IMR-90 (cell line): ENCODE measurements around the gene DYNC1LI2.

Experiments
- CTCF ChIP-seq: conservative IDR thresholded peaks from 2 replicates; pipeline ENCODE4 v1.5.1; 2012; ENCODE audit warnings: mild to moderate bottlenecking, low read depth, low read length, improper control_type of control experiment
- ELK1 ChIP-seq: fragments of 150-350 bp; IDR thresholded peaks from 2 replicates; pipeline ENCODE4 v1.6.1; 2016; ENCODE audit warnings: low read depth, mild to moderate bottlenecking, low read length, moderate library complexity, borderline replicate concordance
- MAFK ChIP-seq: IDR thresholded peaks from 2 replicates; pipeline ENCODE4 v1.6.1; 2012; ENCODE audit warnings: low read depth, low read length, improper control_type of control experiment
- MAZ ChIP-seq: IDR thresholded peaks from 2 replicates; pipeline ENCODE4 v1.6.1; 2012; ENCODE audit warnings: low read depth, mild to moderate bottlenecking, low read length, improper control_type of control experiment, moderate library complexity, borderline replicate concordance
- MXI1 ChIP-seq: IDR thresholded peaks from 2 replicates; pipeline ENCODE4 v1.6.1; 2012; ENCODE audit warnings: low read depth, mild to moderate bottlenecking, low read length, moderate library complexity, borderline replicate concordance
- NFE2L2 ChIP-seq: fragments of 150-350 bp; IDR thresholded peaks from 2 replicates; pipeline ENCODE4 v1.6.1; 2016; ENCODE audit warnings: low read depth, mild to moderate bottlenecking, low read length
- POLR2A ChIP-seq: IDR thresholded peaks from 2 replicates; pipeline ENCODE4 v1.6.1; 2012; ENCODE audit warnings: mild to moderate bottlenecking, low read depth, low read length
- RAD21 ChIP-seq: IDR thresholded peaks from 2 replicates; pipeline ENCODE4 v1.6.1; 2012; ENCODE audit warnings: low read length, improper control_type of control experiment
- RFX5 ChIP-seq: IDR thresholded peaks from 2 replicates; pipeline ENCODE4 v1.8.0; 2012; ENCODE audit warnings: low read depth, mild to moderate bottlenecking, low read length, moderate library complexity
- SMC3 ChIP-seq: fragments of 150-350 bp; IDR thresholded peaks from 2 replicates; pipeline ENCODE4 v1.6.1; 2016; ENCODE audit warnings: low read depth, mild to moderate bottlenecking, antibody characterized with exemption, low read length, moderate library complexity
- USF2 ChIP-seq: fragments of 150-350 bp; IDR thresholded peaks from 2 replicates; pipeline ENCODE4 v1.6.1; 2017; ENCODE audit warnings: mild to moderate bottlenecking, antibody characterized with exemption, low read length, low read depth

GRCh38 chr16:66717776-66718175, 33.6 kb downstream of the DYNC1LI2 start:
- TF ChIP-seq SMC3 = no peak
- TF ChIP-seq CTCF = no peak
- no peak for TF ChIP-seq RAD21
- TF ChIP-seq POLR2A = no peak
- TF ChIP-seq NFE2L2 = no peak
- TF ChIP-seq RFX5 = no peak
- no peak for TF ChIP-seq USF2
- no peak for TF ChIP-seq MXI1
- no peak for TF ChIP-seq MAZ
- TF ChIP-seq ELK1 = no peak
- no peak for TF ChIP-seq MAFK
